ENCODE measurements around the gene NSUN5.
"Not testable (repeated sequence)": the region's sequence is repeated elsewhere in the genome, so short reads cannot be mapped to it uniquely, and the experiment has no call there.

The NSUN5 gene

DNA sequence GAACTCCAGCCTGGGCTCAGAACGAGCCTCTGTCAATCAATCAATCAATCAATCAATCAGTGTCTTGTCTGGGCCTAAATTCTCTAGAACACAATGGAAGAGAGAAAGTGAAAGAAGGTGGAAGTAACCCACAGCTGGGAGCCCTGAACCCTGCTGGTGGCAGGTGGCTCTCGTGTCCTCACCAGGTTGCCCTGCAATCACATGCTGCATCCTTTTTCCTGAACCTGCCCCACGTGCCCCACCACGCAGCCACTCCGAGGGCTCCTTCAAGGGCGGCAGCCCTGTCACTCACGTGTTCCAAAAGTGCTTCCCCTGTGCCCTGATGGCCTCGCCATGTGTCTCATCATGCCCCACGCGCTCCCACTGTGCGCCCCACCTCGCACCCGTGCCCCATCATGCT lies 18.8 kb upstream of the NSUN5 start:
- FAIRE-seq; DNase-seq (ENCODE audit: insufficient read length, low spot score): not testable (repeated sequence)

GRCh38 chr7:73325424-73325823 lies 16.8 kb upstream of the NSUN5 start:
- FAIRE-seq; DNase-seq (ENCODE audit: insufficient read length, low spot score): not testable (repeated sequence)

- peak; percentile 83 for DNase-seq (ENCODE audit: insufficient read length, low spot score)
- not testable (repeated sequence) for FAIRE-seq
Measured at GRCh38 chr7:73324081-73324845, 15.6 kb upstream of the NSUN5 start.

DNA sequence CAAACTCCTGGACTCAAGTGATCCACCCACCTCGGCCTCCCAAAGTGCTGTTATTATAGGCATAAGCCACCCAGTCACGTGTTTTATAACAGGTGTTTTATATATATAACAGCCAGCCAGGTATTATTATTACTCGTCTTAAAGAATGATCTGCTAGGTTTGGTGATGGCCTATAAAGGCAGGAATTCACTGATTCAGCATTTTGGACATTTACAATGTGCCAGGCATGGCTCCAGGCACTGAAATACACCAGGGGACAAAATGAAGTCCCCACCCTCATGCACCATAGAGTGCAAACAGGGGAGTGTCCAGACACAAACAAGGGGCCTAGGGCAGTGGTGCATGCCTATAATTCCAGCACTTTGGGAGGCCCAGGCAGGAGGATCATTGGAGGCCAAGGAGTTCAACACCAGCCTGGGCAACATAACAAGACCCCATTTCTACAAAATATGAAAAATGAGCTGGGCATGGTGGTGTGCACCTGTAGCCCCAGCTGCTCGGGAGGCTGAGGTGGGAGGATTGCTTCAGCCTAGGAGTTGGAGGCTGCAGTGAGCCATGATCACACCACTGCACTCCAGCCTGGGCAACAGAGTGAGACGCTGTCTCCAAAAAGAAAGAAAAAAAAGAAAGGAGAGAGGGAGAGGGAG lies 14.9 kb upstream of the NSUN5 start:
- FAIRE-seq; DNase-seq (ENCODE audit: insufficient read length, low spot score): not testable (repeated sequence)

DNA sequence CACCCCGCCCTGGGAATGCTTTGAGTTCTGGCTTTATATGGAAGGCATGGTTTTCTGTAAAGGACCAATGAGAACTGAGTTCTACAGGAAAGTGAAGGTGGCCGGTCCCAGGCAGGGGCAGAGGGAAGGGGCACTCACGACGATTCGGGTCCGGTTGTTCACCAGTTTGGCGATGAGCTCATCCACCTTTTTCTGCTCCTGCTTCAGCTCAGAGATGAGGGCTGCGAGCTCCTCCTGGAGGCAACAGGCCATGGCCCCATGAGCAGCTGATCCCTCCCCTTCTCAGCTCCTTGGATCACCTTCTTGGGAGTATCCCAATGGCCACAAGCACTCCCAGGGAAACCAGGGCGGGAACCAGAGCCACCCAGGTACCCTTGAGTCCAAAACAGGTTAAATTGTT lies 11.4 kb upstream of the NSUN5 start:
- FAIRE-seq; DNase-seq (ENCODE audit: insufficient read length, low spot score): not testable (repeated sequence)

- FAIRE-seq; DNase-seq (ENCODE audit: insufficient read length, low spot score): not testable (repeated sequence)
Measured at GRCh38 chr7:73319541-73319940, 10.9 kb upstream of the NSUN5 start.

GRCh38 chr7:73318656-73319204 lies 10.1 kb upstream of the NSUN5 start:
- not testable (repeated sequence) for DNase-seq (ENCODE audit: insufficient read length, low spot score); FAIRE-seq

- DNase-seq (ENCODE audit: insufficient read length, low spot score) (no peak), FAIRE-seq (no peak)
Measured at GRCh38 chr7:73316521-73316920, 7.9 kb upstream of the NSUN5 start.

- FAIRE-seq (no peak), DNase-seq (ENCODE audit: insufficient read length, low spot score) (no peak)
Measured at GRCh38 chr7:73314271-73314670, 5.6 kb upstream of the NSUN5 start.

- FAIRE-seq (no peak), DNase-seq (ENCODE audit: insufficient read length, low spot score) (no peak)
Measured at GRCh38 chr7:73313521-73313906, 4.9 kb upstream of the NSUN5 start.

DNA sequence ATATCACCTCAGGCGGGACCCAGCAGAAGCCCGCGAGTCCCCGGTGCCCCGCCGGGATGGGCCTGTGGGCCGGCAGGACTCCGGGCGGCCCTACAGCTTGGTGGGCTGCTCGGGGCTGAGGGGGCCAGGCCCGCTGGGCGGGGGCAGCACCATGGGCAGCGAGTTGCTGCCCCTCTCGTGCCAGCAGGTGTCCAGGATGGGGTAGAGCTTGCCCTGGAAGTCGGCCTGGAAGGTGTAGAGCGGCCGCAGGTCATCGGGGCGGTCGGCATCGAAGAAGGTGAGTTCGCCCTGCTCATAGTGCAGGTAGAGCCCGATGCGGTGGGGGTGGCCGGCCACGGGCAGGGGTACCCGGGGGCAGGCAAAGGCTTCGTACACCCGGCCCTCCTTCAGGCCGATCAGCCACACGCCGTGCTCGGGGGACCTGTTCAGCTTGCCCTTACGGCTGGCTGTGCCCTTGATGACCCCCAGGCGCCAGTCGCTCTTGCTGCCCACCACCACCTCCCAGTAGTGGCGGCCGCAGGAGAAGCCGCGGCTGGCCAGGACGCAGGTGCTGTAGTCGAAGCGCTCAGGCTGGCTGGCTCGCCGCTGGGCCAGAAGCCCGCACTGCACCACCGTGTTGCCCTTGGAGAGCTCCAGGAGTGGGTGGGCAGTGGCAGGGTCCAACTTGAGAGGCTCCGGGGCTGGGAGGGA lies 4.3 kb upstream of the NSUN5 start:
- no peak for FAIRE-seq

DNA sequence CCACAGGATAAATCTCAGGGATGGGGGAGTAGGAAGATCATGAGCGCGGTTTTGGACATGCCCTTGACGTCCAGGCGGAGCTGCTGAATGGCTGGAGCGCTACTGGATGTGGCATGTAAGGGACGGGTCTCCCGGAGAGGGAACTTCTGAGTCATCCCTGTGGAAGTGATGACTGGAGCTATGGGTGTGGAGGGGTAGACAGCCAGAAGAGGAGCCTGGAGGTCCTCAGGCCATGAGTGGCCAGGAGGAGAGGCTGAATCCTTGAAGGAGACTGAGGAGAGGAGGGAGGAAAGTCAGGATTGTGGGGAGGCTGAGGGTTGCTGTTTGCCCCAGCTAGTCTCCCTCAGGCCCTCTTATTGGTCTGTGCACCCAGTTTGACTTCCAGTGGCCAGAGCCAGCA lies 2.8 kb upstream of the NSUN5 start:
- not testable (repeated sequence) for FAIRE-seq

More for the DNA sequence above, 4.3 kb upstream of the NSUN5 start:
- DNase-seq (ENCODE audit: insufficient read length, low spot score), result no peak

DNA sequence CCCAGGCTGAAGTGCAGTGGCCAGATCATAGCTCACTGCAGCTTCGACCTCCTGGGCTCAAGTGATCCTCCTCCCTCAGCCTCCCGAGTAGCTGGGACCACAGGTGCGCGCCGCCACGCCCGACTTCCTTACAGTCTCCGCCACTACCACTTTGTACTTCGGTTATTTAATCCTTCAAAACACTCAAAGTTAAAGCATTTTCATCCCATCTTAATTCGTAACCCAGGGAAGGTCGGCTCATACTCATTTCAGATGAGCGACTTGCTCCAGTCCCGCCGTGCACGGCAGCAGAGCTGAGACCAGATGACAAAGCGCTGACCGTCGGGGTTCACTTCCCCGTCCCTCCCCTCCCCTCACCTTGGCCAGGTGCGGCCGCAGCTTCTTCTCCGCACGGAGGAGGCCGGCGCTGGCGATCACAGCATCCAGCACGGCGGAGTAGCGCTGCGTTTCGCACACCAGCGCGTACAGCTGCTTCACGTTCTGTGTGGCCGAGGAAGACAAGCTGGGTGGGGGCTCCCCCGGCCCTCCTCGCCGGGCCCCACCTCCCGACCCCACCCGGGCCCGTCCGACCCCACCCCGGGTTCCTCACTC lies 457 bp downstream of the NSUN5 start:
- DNase-seq (ENCODE audit: insufficient read length, low spot score), result peak; percentile 17
- no peak for FAIRE-seq

More for the DNA sequence above, 2.8 kb upstream of the NSUN5 start:
- DNase-seq (ENCODE audit: insufficient read length, low spot score), result not testable (repeated sequence)

DNA sequence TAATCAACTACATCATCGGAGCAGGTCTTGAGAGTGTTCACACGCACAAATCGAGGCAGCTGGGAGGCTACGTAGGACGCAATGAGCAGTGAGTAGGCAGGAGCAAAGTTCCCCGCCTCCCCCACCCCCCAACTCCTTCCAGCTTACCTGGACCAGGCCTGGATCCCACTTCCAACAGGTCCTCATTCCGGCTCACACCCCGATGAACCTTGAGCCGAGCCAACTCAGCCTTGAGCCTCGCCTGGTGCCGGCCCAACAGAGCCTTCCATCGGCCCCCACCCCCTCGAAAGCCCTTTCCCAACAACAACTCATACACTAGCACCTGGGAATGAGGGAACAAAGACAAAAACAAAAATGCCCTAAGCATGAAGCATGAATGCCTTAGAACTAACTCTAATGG lies 1.2 kb downstream of the NSUN5 start:
- FAIRE-seq (no peak), DNase-seq (ENCODE audit: insufficient read length, low spot score) (no peak)

DNA sequence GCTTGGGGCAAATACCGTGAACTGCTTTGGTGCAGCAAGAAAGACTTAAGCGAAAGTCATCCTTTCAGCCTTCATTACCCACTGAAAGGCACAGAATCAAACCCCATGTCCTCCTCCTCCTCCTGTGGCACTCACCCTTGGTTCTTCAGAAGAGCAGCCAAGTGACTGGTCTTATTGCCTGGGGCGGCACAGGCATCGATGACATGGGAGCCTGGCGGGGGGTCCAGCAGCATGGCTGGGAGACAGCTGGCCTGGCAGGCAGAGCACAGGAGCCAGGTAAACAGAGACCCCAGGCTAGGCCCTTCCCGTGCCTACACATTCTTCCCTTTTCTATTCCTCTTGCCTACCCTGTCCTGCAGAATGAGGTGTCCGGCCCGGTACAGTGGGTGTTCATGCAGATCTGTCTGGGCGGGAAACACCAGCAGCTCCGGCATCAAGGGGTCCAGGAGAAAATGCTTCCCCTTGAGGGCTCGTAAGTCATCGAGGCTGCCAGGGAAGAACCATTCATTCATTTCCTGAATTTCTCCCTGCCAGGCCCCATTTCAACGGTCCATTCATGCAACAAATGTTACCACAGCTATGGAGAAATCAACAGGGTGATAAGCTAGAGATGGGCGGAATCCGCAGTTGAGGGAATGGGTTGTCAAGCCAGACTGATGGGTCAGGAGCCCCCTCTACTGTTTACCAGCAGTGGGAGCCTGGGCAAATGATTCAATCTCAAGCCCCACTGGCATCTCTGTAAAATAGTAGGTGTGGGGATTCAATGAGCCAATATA lies 3.8 kb downstream of the NSUN5 start:
- not testable (repeated sequence) for FAIRE-seq; DNase-seq (ENCODE audit: insufficient read length, low spot score)

DNA sequence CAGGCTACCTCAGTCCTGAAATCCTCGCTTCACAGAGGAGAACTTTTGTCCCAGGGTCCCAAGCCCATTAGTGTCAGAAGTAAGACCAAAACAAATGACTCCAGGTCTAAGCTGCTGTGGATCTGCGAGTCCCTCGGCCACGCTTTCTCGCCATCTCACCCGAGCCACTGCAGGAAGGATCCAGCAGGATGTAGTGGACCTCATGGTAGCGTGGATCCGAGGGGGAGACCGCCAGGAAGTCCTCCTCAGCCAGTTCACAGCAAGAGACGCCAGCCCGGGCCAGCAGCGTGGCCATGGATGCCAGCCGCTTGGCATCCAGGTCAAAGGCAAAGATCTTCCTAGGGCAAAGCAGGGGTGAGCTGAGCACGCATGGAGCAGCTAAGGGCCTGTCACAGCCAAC lies 4.6 kb downstream of the NSUN5 start:
- DNase-seq (ENCODE audit: insufficient read length, low spot score) (no peak), FAIRE-seq (no peak)

DNA sequence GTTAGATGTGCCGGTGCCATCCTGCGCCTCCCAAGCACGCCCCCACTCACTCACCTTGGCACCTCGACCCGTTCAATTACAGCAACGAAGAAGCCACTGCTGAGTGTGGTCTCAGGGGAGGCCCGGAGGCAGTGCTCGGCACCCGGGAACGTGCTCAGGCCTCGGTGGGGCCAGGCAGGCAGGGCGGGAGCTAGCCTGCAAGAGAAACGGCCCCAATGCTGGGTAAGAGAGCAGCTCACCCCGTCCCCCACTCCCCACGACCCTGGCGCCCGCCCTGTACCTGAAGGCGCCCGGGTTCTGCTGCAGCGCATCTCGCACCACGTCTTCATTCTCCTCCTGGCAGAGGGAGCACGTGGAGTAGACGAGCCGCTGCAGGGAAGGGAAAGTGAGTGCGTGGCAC lies 5.1 kb downstream of the NSUN5 start:
- DNase-seq (ENCODE audit: insufficient read length, low spot score) (no peak), FAIRE-seq (no peak)

- FAIRE-seq; DNase-seq (ENCODE audit: insufficient read length, low spot score): not testable (repeated sequence)
Measured at GRCh38 chr7:73302846-73303245, 5.8 kb downstream of the NSUN5 start.

GRCh38 chr7:73301108-73301507 lies 7.5 kb downstream of the NSUN5 start:
- not testable (repeated sequence) for FAIRE-seq; DNase-seq (ENCODE audit: insufficient read length, low spot score)

- DNase-seq (ENCODE audit: insufficient read length, low spot score); FAIRE-seq: not testable (repeated sequence)
Measured at GRCh38 chr7:73299812-73300211, 8.8 kb downstream of the NSUN5 start.
